Mesothelial cell of epicardium (in vitro differentiated cells): ENCODE data around the gene AKT1. TPM values are rescaled to one million over a fixed set of nuclear protein-coding genes. Genes with fewer than 3 reads are reported as not detected.

Experiments
- DNase-seq, 2 experiments: peaks; one replicate each; pipeline ENCODE4 v3.0.0; 2021; ENCODE audit warnings: low spot score in 2 of 2; ENCODE audit not compliant: unreplicated experiment in 2 of 2
- H3K27ac Mint-ChIP-seq: 2 replicates; pipeline ENCODE4 v1.8.0; 2021; ENCODE audit warnings: mixed read lengths
- H3K27me3 Mint-ChIP-seq: 2 replicates; pipeline ENCODE4 v1.8.0; 2021; ENCODE audit warnings: low read depth, mixed read lengths
- H3K36me3 Mint-ChIP-seq: 2 replicates; pipeline ENCODE4 v1.8.0; 2021; ENCODE audit warnings: mixed read lengths
- H3K4me1 Mint-ChIP-seq: 2 replicates; pipeline ENCODE4 v1.8.0; 2021; ENCODE audit warnings: mixed read lengths
- H3K4me3 Mint-ChIP-seq: 2 replicates; pipeline ENCODE4 v1.8.0; 2021; ENCODE audit warnings: mild to moderate bottlenecking, moderate library complexity, mixed read lengths
- H3K9me3 Mint-ChIP-seq: 2 replicates; pipeline ENCODE4 v1.8.0; 2021; ENCODE audit warnings: mixed read lengths
- CTCF ChIP-seq: fragments of 200-600 bp; sonication (generic); IDR thresholded peaks from one replicate; pipeline ENCODE4 v1.5.0; 2021; ENCODE audit warnings: antibody characterized with exemption; ENCODE audit not compliant: unreplicated experiment
- total RNA-seq: library from RNA; stranded (reverse); gene quantifications from 3 replicates; pipeline ENCODE4 v1.2.1, GENCODE V29; 2021

The AKT1 gene
- total RNA-seq, 1 donor from 2014 or later, result 122 TPM

- H3K9me3 Mint-ChIP-seq, result no peaks in the 10 kb centered on the region
- no peak overlapping the region for H3K27ac Mint-ChIP-seq
- H3K27me3 Mint-ChIP-seq, result no peaks in the 10 kb centered on the region
- H3K4me3 Mint-ChIP-seq, result no peak overlapping the region
- no peak for TF ChIP-seq CTCF
- no peaks in the 10 kb centered on the region for H3K4me1 Mint-ChIP-seq
- peaks cover 2% of the 10 kb centered on the region for H3K36me3 Mint-ChIP-seq
- DNase-seq, result no peak
Observed at GRCh38 chr14:104734991-104735779, 60.4 kb downstream of the AKT1 start.

DNA sequence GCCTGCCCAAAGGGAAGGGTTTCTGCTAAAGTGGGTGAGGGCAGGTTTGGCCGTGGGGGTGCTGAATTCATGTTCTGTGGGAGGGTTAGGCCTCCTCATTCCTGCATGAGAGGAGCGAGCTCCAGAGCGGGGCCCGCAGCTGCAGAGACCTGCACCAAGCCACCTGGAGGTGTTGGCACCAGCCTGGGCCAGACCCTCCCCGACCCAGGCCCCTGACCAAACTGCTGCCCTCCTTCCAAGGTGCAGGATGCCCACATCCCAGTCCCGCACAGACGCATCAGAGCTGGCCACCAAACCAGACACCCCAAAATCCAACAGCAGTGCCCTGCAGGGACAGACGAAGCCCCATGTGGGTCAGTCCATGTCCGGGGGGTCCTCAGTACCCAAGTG is 61.0 kb downstream of the AKT1 start:
- no peak for DNase-seq
- no peak overlapping the region for H3K27ac Mint-ChIP-seq
- no peaks in the 10 kb centered on the region for H3K4me1 Mint-ChIP-seq
- TF ChIP-seq CTCF, result no peak
- H3K9me3 Mint-ChIP-seq, result no peaks in the 10 kb centered on the region
- no peak overlapping the region for H3K4me3 Mint-ChIP-seq
- no peaks in the 10 kb centered on the region for H3K27me3 Mint-ChIP-seq
- H3K36me3 Mint-ChIP-seq, result no peaks in the 10 kb centered on the region

GRCh38 chr14:104734051-104734587 is 61.4 kb downstream of the AKT1 start:
- Mint-ChIP-seq H3K4me1 (no peaks in the 10 kb centered on the region), H3K27me3 (peaks cover 1% of the 10 kb centered on the region), H3K27ac (no peak overlapping the region), H3K9me3 (no peaks in the 10 kb centered on the region), H3K4me3 (no peak overlapping the region), H3K36me3 (no peaks in the 10 kb centered on the region)
- TF ChIP-seq CTCF, result no peak
- no peak for DNase-seq

- Mint-ChIP-seq H3K4me1 (no peaks in the 10 kb centered on the region), H3K9me3 (no peaks in the 10 kb centered on the region), H3K4me3 (no peak overlapping the region), H3K27ac (no peak overlapping the region), H3K27me3 (peaks cover 1% of the 10 kb centered on the region), H3K36me3 (no peaks in the 10 kb centered on the region)
- no peak for DNase-seq
- no peak for TF ChIP-seq CTCF
Observed at GRCh38 chr14:104732931-104733681, 62.4 kb downstream of the AKT1 start.

DNA sequence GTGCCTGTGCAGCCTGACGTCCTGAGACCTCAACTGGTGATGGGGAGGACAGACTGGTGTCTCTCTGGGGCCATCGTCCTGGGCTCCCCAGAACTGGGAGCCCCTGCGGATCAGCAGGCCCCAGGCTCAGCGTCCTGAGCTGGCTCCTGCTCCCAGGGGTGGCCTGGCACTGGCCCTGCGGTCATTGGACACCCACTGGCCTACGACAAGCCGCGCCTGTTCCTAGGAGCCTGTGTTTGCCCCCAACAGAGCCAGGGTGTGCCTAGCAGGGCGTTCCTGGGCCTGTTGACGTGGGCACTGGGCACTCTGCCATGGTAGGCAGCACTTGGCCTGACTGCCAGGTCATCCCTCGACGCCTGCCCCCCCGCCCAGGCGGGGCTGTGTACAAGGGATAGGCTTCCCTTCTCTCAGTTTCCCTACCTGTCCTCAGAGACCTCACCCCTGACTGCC is 63.2 kb downstream of the AKT1 start:
- TF ChIP-seq CTCF, result no peak
- H3K4me1 Mint-ChIP-seq, result no peaks in the 10 kb centered on the region
- H3K27me3 Mint-ChIP-seq, result peaks cover 5% of the 10 kb centered on the region

More for the DNA sequence above, 63.2 kb downstream of the AKT1 start:
- Mint-ChIP-seq H3K36me3 (no peaks in the 10 kb centered on the region), H3K4me3 (no peak overlapping the region), H3K9me3 (no peaks in the 10 kb centered on the region), H3K27ac (no peak overlapping the region)
- no peak for DNase-seq
